GM11168 (cell line): ENCODE measurements around the gene SIRT3.
"Not testable (repeated sequence)": the region's sequence is repeated elsewhere in the genome, so short reads cannot be mapped to it uniquely, and the experiment has no call there.

Experiments used
- in situ Hi-C: fragments of 300-500 bp; cut with MboI; formaldehyde crosslinking; loops from one replicate; pipeline ENCODE4 v1.12.0; 2022; ENCODE audit warnings: low sequenced_read_pairs; ENCODE audit not compliant: unreplicated experiment

The SIRT3 gene

GRCh38 chr11:191490-192478 is 44.4 kb downstream of the SIRT3 start:
- in situ Hi-C loops: loop anchor here (5.0 kb wide), 1 partner anchor 54 kb away; no protein-coding TSS in a partner anchor

GRCh38 chr11:190546-190945 is 45.6 kb downstream of the SIRT3 start:
- in situ Hi-C loops: loop anchor here (5.0 kb wide), 1 partner anchor 53 kb away; no protein-coding TSS in a partner anchor

- in situ Hi-C loops: loop anchor here (5.0 kb wide), 1 partner anchor 53 kb away; no protein-coding TSS in a partner anchor
These were observed 46.3 kb downstream of the SIRT3 start for GRCh38 chr11:189843-190311.

GRCh38 chr11:189200-189783 is 46.9 kb downstream of the SIRT3 start:
- in situ Hi-C loops: not testable (repeated sequence)

- in situ Hi-C loops: not testable (repeated sequence)
These were observed 55.9 kb downstream of the SIRT3 start for GRCh38 chr11:180242-180641.
